DMS53 treated with DMSO at 0.1 percent for 48 hours (cell line): Measurements from ENCODE around the gene KCNA10.
A peak's percentile ranks its signal among the peaks of the same experiment; 100 is the strongest.

Experiments used
- DNase-seq: peaks from one replicate; lab custom pipeline; 2025; ENCODE audit not compliant: unreplicated experiment; lab: John Stamatoyannopoulos, UW

Gene KCNA10

GRCh38 chr1:110478886-110479285, 40.1 kb downstream of the KCNA10 start:
- no peak for DNase-seq

- no peak for DNase-seq
These were observed 40.9 kb downstream of the KCNA10 start for GRCh38 chr1:110477967-110478640.

DNA sequence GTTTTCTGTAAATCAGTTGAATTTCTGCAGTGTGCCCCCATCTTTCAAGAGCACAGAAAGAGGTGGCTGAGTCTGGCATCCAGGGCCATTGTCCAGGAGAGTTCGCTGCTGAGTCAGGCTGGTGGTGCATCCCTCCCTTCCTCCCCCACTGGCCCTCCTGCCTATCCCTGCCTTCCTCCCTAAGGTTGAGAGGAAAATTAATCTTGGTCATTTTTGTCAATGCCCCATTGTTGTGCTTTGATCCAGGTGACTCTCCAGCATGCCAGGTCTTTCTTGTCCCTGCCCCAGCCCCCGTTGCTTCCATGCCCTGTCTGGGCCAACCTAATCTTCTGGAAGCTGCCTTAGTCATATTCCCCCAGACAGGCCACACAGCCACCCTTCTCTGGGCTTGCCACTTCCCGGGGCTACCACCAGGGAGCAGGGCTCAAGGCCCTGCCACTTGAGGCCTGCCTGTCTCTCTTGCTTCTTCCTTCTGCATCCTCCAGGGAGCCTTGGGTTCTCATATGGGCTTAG, 41.5 kb downstream of the KCNA10 start:
- no peak for DNase-seq

GRCh38 chr1:110477041-110477440, 41.9 kb downstream of the KCNA10 start:
- peak; percentile 72 for DNase-seq

GRCh38 chr1:110476028-110476765, 42.8 kb downstream of the KCNA10 start:
- DNase-seq: no peak

DNA sequence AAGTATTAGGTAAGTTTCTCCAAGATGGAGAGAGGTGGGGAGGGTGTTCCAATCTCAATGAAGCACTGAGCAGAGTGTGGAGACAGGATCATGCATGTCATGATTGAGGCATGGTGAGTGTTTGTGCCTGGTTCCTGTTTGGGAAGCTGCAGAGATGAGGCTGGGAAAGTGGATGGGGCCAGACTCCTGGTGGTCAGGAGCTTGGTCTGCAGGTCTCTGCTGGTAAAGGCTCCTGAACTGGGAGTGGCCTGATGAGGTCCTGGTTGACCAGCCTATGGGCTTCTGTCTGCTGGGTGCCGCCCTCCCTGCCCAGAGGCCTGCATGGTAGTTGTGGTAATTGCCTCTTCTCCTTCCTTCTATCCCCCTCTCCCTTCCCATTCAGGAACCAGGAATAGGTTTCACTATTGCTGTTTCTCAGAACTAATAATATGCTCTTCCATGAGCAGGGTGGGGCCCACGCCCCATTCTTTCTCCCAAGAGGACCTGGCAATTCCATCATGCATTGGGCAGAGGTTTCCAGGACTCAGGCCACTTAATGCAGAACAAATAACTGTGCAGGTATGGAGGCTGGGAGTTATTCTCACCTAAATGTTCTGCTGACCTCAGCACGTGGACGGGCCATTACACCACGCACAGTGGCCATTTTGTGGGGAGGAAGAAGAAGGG, 43.5 kb downstream of the KCNA10 start:
- DNase-seq: no peak

- no peak for DNase-seq
These were observed 44.5 kb downstream of the KCNA10 start for GRCh38 chr1:110474444-110474843.

GRCh38 chr1:110472546-110472945, 46.4 kb downstream of the KCNA10 start:
- DNase-seq: no peak

GRCh38 chr1:110471131-110471530, 47.8 kb downstream of the KCNA10 start:
- no peak for DNase-seq
